HepG2 (cell line): ENCODE results near the gene MXRA8. TPM values are rescaled to one million over a fixed set of nuclear protein-coding genes. Genes with fewer than 3 reads are reported as not detected.

Source experiments
- EZH2 ChIP-seq: conservative IDR thresholded peaks from 2 replicates; pipeline ENCODE4 v1.6.1; 2012; ENCODE audit warnings: mild to moderate bottlenecking, low read depth, low read length, moderate library complexity
- FOXM1 ChIP-seq: sonication (generic); formaldehyde crosslinking; IDR thresholded peaks from 2 replicates; pipeline ENCODE4 v1.5.0; 2020; ENCODE audit warnings: missing genetic modification reagents
- HMGXB4 ChIP-seq, 2 experiments: sonication (generic) in 1 of 2; formaldehyde crosslinking in 1 of 2; IDR thresholded peaks; 2 replicates each; pipeline versions ENCODE4 v1.4.0 to v1.6.1; 2018 to 2020; ENCODE audit warnings: missing genetic modification reagents in 2 of 2, borderline replicate concordance in 1 of 2, low read depth in 1 of 2, mild to moderate bottlenecking in 1 of 2, missing biosample characterization in 1 of 2
- IKZF1 ChIP-seq: fragments of 450-650 bp; IDR thresholded peaks from 2 replicates; pipeline ENCODE4 v1.7.1; 2016
- KLF6 ChIP-seq: IDR thresholded peaks from 2 replicates; pipeline ENCODE4 v1.8.0; 2016; ENCODE audit warnings: missing biosample characterization, missing genetic modification reagents
- LCORL ChIP-seq, 2 experiments: fragments of 450-650 bp in 1 of 2; sonication (generic) in 1 of 2; formaldehyde crosslinking in 1 of 2; IDR thresholded peaks; 2 replicates each; pipeline versions ENCODE4 v1.5.0 to v1.6.1; 2017 to 2020; ENCODE audit warnings: antibody characterized with exemption in 1 of 2, missing genetic modification reagents in 1 of 2
- MBNL3 ChIP-seq: fragments of 250-450 bp; sonication (Bioruptor Pico); conservative IDR thresholded peaks from 2 replicates; pipeline ENCODE4 v1.8.0; 2022; ENCODE audit warnings: mild to moderate bottlenecking, inconsistent platforms
- NRL ChIP-seq: sonication (generic); formaldehyde crosslinking; IDR thresholded peaks from 2 replicates; pipeline ENCODE4 v1.5.0; 2020; ENCODE audit warnings: missing genetic modification reagents, mild to moderate bottlenecking, moderate library complexity, borderline replicate concordance
- RARG ChIP-seq: sonication (generic); formaldehyde crosslinking; IDR thresholded peaks from 2 replicates; pipeline ENCODE4 v1.4.0; 2020; ENCODE audit warnings: low read depth, mild to moderate bottlenecking, missing genetic modification reagents
- SP1 ChIP-seq, 2 experiments: fragments of 450-650 bp in 1 of 2; sonication (generic) in 1 of 2; formaldehyde crosslinking in 1 of 2; IDR thresholded peaks; 2 replicates each; pipeline versions ENCODE4 v1.4.0 to v1.6.1; 2016 to 2020; ENCODE audit warnings: missing genetic modification reagents in 1 of 2
- ZC3H4 ChIP-seq: sonication (generic); formaldehyde crosslinking; IDR thresholded peaks from 2 replicates; pipeline ENCODE4 v1.4.0; 2020; ENCODE audit warnings: missing genetic modification reagents, borderline replicate concordance
- ZKSCAN8 ChIP-seq: IDR thresholded peaks from 2 replicates; pipeline ENCODE4 v1.6.1; 2016; ENCODE audit warnings: borderline replicate concordance, missing genetic modification reagents, missing compliant biosample characterization
- ZNF879 ChIP-seq: sonication (generic); formaldehyde crosslinking; IDR thresholded peaks from 2 replicates; pipeline ENCODE4 v1.8.1; 2023; ENCODE audit warnings: missing genetic modification reagents
- polyA plus RNA-seq, 8 experiments: library from polyadenylated mRNA; depleted of rRNA in 3 of 8; stranded (reverse) in 7 of 8; unstranded in 1 of 8; fragments of >200 nt; fragmentation: Illumina TruSeq in 4 of 8; extraction: Trizol in 4 of 8; gene quantifications; 2 replicates each; pipeline versions ENCODE4 v1.2.1 to v1.2.3, GENCODE V29; 2011 to 2016; ENCODE audit warnings: low read depth in 4 of 8, missing spikeins in 1 of 8, mixed read lengths in 1 of 8; ENCODE audit not compliant: insufficient read depth in 1 of 8
- total RNA-seq, 5 experiments: library from RNA; depleted of rRNA; stranded (reverse); fragments of >200 nt; fragmentation: Illumina TruSeq; extraction: Trizol; gene quantifications; 2 replicates each; pipeline ENCODE4 v1.2.3, GENCODE V29; 2016; ENCODE audit warnings: low read depth in 1 of 5
- TF ChIP-seq, protein P1 (sequence below), 2 experiments: fragments of 450-650 bp in 1 of 2; sonication (generic) in 1 of 2; formaldehyde crosslinking in 1 of 2; IDR thresholded peaks; 2 replicates each; pipeline versions ENCODE4 v1.6.1 to v1.8.0; 2016 to 2022; ENCODE audit warnings: antibody characterized with exemption in 1 of 2, mild to moderate bottlenecking in 1 of 2, missing genetic modification reagents in 1 of 2
- TF ChIP-seq, protein P2 (sequence below): sonication (generic); formaldehyde crosslinking; IDR thresholded peaks from 2 replicates; pipeline ENCODE4 v1.4.0; 2020; ENCODE audit warnings: mild to moderate bottlenecking, missing genetic modification reagents

Gene MXRA8
- total and polyA plus RNA-seq, 2 of the 13 experiments (the other 11 are each of a cell fraction or from before 2014, with no cell fraction given), result 19.8 to 44.8 TPM

DNA sequence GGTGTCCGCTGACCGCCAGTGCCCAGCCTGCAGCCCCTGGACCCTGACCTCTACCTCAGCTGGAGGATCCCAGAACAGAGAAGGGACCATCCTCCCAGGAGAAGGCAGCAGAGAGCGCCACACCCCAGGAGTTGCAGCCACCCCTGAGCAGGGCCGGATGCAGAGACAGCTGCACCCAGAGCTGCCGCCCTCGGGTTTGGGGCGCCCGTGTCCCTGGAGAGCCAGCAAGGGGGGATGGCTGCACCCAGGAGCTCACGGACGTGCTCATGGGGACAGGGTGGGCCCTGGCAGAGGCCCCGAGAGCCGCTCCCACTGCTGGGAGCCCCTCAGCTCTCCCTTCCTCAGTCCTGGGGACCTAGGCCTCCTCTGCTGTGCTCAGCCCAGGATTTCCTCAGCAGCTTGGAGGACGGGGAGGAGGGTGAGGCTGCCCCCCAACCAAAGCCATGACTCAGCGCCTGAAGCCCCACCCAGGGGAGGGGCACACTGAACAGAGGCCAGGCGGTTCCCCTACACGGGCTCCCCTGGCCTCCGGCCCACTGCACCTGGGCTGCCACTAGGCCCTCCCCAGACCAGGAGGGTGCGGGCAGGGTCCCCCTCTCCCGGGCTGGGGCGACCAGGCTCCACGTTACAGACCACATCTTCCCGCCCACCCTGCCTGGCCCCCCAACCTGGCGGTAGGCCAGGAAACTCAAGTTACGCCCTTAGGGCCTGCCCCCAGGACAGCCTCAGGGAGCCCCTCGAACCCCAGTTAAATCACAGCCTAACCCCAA is 52.9 kb downstream of the MXRA8 start (continued):
- TF ChIP-seq, protein P1, sequence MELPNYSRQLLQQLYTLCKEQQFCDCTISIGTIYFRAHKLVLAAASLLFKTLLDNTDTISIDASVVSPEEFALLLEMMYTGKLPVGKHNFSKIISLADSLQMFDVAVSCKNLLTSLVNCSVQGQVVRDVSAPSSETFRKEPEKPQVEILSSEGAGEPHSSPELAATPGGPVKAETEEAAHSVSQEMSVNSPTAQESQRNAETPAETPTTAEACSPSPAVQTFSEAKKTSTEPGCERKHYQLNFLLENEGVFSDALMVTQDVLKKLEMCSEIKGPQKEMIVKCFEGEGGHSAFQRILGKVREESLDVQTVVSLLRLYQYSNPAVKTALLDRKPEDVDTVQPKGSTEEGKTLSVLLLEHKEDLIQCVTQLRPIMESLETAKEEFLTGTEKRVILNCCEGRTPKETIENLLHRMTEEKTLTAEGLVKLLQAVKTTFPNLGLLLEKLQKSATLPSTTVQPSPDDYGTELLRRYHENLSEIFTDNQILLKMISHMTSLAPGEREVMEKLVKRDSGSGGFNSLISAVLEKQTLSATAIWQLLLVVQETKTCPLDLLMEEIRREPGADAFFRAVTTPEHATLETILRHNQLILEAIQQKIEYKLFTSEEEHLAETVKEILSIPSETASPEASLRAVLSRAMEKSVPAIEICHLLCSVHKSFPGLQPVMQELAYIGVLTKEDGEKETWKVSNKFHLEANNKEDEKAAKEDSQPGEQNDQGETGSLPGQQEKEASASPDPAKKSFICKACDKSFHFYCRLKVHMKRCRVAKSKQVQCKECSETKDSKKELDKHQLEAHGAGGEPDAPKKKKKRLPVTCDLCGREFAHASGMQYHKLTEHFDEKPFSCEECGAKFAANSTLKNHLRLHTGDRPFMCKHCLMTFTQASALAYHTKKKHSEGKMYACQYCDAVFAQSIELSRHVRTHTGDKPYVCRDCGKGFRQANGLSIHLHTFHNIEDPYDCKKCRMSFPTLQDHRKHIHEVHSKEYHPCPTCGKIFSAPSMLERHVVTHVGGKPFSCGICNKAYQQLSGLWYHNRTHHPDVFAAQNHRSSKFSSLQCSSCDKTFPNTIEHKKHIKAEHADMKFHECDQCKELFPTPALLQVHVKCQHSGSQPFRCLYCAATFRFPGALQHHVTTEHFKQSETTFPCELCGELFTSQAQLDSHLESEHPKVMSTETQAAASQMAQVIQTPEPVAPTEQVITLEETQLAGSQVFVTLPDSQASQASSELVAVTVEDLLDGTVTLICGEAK (IDR thresholded peaks at IDR 0.05), result no peak
- TF ChIP-seq, protein P1 (CRISPR knock-in tag; IDR thresholded peaks at IDR 0.05), result no peak
- TF ChIP-seq ZKSCAN8 (CRISPR knock-in tag), result no peak
- TF ChIP-seq RARG (CRISPR knock-in tag), result no peak
- no peak; a peak in 2 of 4 replicates for TF ChIP-seq HMGXB4 (CRISPR knock-in tag; IDR thresholded peaks at IDR 0.05; ENCODE audit: borderline replicate concordance in 1 of 2, low read depth in 1 of 2)
- TF ChIP-seq SP1 (IDR thresholded peaks at IDR 0.05), result no peak
- TF ChIP-seq SP1 (CRISPR knock-in tag; IDR thresholded peaks at IDR 0.05), result 0 out of 2 replicates have a peak, but pooled peaks have one; percentile 33
- no peak for TF ChIP-seq IKZF1
- TF ChIP-seq LCORL (IDR thresholded peaks at IDR 0.05), result no peak
- no peak for TF ChIP-seq LCORL (CRISPR knock-in tag; IDR thresholded peaks at IDR 0.05)
- no peak for TF ChIP-seq FOXM1 (CRISPR knock-in tag)
- TF ChIP-seq ZNF879 (CRISPR knock-in tag), result 0 out of 2 replicates have a peak, but pooled peaks have one; percentile 4
- TF ChIP-seq, protein P2, sequence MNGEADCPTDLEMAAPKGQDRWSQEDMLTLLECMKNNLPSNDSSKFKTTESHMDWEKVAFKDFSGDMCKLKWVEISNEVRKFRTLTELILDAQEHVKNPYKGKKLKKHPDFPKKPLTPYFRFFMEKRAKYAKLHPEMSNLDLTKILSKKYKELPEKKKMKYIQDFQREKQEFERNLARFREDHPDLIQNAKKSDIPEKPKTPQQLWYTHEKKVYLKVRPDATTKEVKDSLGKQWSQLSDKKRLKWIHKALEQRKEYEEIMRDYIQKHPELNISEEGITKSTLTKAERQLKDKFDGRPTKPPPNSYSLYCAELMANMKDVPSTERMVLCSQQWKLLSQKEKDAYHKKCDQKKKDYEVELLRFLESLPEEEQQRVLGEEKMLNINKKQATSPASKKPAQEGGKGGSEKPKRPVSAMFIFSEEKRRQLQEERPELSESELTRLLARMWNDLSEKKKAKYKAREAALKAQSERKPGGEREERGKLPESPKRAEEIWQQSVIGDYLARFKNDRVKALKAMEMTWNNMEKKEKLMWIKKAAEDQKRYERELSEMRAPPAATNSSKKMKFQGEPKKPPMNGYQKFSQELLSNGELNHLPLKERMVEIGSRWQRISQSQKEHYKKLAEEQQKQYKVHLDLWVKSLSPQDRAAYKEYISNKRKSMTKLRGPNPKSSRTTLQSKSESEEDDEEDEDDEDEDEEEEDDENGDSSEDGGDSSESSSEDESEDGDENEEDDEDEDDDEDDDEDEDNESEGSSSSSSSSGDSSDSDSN (CRISPR knock-in tag), result peak; percentile 45; the same call in 1 of the 2 replicates
- no peak for TF ChIP-seq EZH2
- TF ChIP-seq NRL (CRISPR knock-in tag), result 0 out of 2 replicates have a peak, but pooled peaks have one; percentile 26
- TF ChIP-seq ZC3H4 (CRISPR knock-in tag), result no peak
- TF ChIP-seq MBNL3 (CRISPR knock-in tag), result no peak
- TF ChIP-seq KLF6 (CRISPR knock-in tag), result no peak
